Measurements from ENCODE around the gene SERTAD2. TPM values are rescaled to one million over a fixed set of nuclear protein-coding genes. Genes with fewer than 3 reads are reported as not detected.
A peak's percentile ranks its signal among the peaks of the same experiment; 100 is the strongest.

Gene SERTAD2
- total RNA-seq, 1 experiment from 2014 or later = 3.5 TPM

DNA sequence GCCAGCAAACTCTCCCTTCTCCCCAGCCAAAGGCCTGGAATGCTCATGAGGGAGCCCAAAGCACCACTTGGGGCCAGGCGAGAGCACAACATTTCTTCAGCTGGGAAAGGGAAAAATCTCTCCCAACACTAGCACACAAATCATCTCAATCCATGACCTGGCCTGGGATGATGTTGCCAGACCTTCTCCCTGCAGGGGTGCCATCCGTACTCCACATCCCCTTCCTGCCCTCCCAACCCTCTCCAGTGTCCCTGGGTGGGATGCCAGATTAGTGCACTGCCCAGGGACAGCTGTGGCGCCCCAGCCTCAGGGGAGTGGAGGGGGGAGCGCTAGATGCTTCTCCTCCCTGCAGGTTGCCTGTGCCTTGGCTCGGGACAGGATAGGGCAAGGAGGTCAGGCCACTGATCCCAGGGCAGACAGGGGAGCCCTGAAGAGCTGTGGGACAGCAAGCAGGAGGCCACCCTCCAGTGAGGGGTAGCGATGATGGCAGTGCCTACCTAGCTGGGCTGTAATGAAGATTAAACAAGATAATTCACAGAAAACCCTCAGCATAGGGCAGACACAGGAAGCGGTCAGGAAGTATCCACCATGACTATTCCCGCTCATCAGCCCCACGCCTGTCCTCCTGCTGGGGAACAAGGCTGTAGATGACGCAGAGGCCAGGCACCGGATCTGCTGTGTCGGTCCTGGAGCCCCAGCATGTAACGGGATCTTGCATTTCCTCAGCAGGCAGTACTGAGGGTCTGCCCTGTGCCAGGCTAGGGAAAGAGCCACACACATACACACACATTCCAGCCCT lies 31.1 kb downstream of the SERTAD2 start:
- in situ Hi-C loops (cut with HindIII; ENCODE audit: low pct_unique_long_range_greater_than_20kb, low sequenced_read_pairs) = no loop called here
- no peak for DNase-seq (ENCODE audit: low read depth)

DNA sequence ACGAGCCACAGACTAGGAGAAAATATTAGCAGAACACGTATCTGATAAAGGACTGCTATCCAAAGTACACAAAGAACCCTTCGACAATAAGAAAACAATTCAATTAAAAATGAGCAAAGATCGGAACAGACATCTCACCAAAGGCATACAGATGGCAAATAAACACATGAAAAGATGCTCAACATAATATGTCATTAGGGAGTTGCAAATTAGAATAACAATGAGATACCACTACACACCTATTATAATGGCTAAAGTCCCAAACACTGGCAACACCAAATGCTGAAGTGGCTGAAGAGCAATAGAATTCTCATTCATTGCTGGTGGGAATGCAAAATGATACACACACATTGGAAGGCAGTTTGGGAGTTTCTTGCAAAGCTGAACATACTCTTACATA lies 33.1 kb downstream of the SERTAD2 start:
- no peak for DNase-seq (ENCODE audit: low read depth)
- in situ Hi-C loops (cut with HindIII; ENCODE audit: low pct_unique_long_range_greater_than_20kb, low sequenced_read_pairs) = no loop called here

DNA sequence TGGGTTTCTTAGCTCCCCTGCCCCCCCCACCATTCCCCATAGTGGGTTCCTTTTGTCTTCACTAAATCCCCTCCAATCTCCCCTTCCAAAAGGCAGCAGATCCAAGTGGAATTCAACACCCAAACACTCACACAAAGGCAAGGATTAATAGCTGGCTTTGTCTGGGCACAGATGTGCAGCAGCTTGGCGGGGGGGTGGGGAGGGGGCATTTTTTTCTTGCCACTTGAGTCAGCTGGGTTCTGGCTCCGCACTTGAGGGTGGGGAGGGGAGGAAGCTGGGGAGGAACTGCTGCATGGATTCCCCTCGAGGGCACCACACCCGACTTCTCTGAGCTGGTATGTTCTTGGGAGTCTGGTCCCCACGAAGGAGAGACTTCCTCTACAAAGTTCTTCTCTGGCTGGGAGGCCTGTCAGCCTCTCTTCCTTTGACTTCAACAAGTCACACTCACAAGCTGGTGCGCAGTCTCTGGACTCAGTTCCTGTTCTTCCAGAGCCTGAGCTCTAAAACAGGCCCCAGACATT lies 36.0 kb downstream of the SERTAD2 start:
- DNase-seq (ENCODE audit: low read depth) = no peak
- in situ Hi-C loops (cut with HindIII; ENCODE audit: low pct_unique_long_range_greater_than_20kb, low sequenced_read_pairs) = no loop called here

DNA sequence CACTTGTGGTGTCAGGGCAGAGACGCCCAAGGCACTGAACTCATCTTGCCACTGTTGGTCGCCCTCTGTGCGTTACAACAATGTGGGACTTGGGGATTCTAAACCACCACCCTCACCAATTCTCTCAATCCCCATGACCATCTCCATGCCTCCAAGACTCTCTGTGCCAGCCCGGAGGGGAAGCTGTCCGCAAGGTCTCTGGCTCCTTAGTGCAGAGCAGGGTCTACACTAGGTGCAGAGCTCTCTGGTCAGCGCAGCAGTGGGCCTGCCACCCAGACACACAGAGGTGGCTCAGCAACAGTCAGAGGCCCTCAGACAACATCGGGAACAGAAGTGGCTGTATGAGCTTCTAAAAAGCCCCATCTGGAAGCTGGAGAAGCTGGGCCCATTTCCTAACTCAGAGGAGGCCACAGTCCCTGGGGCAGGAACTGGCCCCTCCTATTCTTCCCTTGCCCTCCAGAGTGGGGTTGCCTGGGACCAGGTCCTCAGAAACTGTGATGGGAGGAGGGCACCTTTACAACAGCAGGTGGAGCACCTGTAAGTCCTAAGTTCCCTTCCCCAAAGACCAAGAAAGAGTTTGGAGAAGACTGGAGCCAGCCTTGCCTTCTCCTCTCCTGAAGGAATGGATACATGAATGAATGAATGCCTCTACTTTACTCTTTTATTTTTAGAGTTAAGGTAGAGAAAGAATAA lies 37.7 kb downstream of the SERTAD2 start:
- in situ Hi-C loops (cut with HindIII; ENCODE audit: low pct_unique_long_range_greater_than_20kb, low sequenced_read_pairs) = no loop called here
- no peak for DNase-seq (ENCODE audit: low read depth)

GRCh38 chr2:64615192-64615763 lies 38.4 kb downstream of the SERTAD2 start:
- in situ Hi-C loops (cut with HindIII; ENCODE audit: low pct_unique_long_range_greater_than_20kb, low sequenced_read_pairs) = no loop called here
- DNase-seq (ENCODE audit: low read depth) = no peak

DNA sequence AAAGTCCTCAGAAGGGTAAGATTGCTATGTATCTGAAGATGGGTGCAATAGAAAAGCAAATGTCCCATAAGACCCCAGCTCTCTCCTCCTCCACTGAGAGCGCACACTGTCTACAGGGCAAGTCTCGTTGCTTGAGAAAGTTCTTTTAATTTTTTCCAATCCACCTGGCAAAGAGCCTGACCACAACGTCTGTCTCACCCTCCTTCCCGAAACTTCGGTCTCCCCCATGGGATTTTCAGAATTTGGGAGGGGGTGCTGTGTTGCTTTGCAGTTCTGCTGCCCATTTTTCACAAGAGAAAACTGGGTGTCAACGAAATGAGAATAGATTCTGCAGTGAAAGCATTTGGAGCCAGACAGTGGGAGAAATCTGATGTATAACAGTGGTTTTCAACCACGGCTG lies 40.4 kb downstream of the SERTAD2 start:
- no peak for DNase-seq (ENCODE audit: low read depth)
- in situ Hi-C loops (cut with HindIII; ENCODE audit: low pct_unique_long_range_greater_than_20kb, low sequenced_read_pairs) = no loop called here

DNA sequence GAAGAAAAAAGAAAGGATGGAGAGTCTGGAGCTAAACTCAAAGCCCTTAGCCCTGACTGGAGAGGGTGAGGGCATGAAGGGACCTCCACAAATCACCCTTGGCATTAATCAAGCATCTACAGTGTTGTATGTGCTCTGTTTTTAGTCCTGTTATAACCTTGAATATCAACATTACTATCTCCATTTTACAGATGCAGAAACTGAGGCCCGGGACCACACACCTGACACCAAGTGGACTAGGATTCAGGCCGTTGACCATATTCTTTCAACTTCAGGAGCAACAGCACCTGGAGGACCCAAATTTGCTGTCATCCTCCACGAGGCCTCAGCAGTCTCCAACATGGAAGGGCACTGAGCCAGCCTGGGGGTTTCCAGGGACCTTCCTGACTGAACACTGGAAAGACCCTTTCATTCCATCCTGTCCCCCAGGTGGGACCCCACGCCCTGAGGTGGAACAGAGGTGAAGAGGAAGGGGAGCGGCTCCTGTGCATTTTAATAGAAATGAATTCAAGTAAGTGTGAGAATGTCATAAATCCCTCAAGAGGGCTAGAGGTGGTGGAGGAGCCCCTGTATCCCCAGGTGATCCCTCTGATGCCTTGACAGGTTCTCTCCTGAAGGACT lies 41.0 kb downstream of the SERTAD2 start:
- no peak for DNase-seq (ENCODE audit: low read depth)
- in situ Hi-C loops (cut with HindIII; ENCODE audit: low pct_unique_long_range_greater_than_20kb, low sequenced_read_pairs) = no loop called here

DNA sequence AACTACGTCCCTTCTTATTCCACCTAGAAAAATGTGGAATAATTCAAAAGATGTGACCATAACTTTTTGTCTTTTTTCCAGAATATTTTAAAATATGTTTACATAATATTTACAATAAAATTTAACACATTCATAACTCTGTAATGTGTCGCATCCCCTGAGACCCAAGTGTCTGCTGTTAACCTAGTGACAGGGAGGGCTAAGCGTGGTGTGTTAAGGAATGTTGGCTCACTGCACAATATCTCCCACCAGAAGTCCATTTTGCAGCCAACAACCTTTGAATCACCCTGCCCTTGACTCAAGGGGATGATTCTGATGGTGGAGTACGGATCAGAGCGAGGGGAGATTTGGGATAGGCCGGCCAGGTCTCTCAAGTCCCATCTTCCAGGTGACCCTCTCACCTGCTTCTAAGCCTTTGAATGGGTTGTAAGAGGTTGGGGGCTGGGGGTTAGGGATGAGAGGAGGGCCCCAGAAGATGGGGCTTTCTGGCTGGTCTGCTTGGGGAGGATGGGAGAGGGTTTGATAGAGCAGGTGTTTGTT lies 43.3 kb downstream of the SERTAD2 start:
- in situ Hi-C loops (cut with HindIII; ENCODE audit: low pct_unique_long_range_greater_than_20kb, low sequenced_read_pairs) = no loop called here
- no peak for DNase-seq (ENCODE audit: low read depth)

- no peak for DNase-seq (ENCODE audit: low read depth)
- in situ Hi-C loops (cut with HindIII; ENCODE audit: low pct_unique_long_range_greater_than_20kb, low sequenced_read_pairs) = no loop called here
Observed at GRCh38 chr2:64609942-64610281, 43.8 kb downstream of the SERTAD2 start.

DNA sequence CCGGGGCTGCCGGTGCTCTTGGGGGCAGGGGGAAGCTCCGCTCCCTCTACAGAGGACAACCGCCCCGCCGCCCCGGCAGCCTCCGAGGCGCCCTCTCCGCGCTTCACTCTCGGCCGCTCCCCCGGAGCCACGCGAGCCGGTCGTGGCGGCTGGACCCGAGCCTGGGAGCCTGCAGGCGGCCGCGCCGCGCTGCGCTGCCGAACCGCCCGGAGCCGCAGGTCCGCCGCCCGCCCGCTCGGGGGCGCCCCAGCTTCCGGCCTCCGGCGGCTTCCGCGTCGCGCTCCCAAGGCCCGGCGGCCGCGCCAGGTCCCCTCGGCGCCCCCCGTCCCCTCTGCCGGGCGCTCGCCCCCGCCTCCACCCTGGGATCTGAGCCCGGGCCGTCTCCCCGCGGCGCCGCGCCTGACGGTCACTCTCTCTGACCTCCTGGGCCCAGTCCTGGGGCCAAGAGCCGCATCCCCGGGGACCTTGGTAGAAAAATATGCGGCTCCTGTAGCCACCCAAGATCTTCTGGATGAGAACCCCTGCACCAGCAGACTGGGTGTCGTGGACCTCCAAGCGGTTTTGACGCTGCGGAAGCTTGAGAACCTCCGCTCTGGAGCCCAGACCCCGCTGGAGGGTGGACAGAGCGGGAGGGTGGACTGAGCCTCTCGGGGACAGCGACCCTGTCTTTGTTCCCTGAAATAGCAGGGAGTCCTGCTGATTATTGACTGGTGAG lies 44.3 kb downstream of the SERTAD2 start:
- in situ Hi-C loops (cut with HindIII; ENCODE audit: low pct_unique_long_range_greater_than_20kb, low sequenced_read_pairs) = no loop called here
- peak; percentile 30 for DNase-seq (ENCODE audit: low read depth)

DNA sequence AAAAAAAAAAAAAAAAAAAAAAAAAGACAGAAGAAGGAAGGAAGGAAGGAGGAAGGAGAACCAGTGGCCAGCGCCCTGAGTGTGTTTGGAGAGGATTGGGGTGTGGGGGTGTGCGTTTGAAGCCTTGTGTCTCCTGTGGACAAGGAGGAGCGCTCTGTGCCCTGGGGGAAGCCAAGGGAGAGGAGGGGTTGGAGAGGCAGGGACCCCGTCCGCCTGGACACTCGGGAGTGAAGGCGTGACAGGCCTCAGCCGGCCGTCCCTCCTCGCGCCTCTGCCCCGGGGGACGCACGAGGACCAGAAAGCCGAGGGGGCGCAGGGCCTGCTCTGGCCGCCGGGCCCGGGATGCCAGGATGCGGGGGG lies 44.9 kb downstream of the SERTAD2 start:
- in situ Hi-C loops (cut with HindIII; ENCODE audit: low pct_unique_long_range_greater_than_20kb, low sequenced_read_pairs) = no loop called here
- no peak for DNase-seq (ENCODE audit: low read depth)

- in situ Hi-C loops (cut with HindIII; ENCODE audit: low pct_unique_long_range_greater_than_20kb, low sequenced_read_pairs) = no loop called here
- no peak for DNase-seq (ENCODE audit: low read depth)
Observed at GRCh38 chr2:64607381-64608304, 46.1 kb downstream of the SERTAD2 start.

- in situ Hi-C loops (cut with HindIII; ENCODE audit: low pct_unique_long_range_greater_than_20kb, low sequenced_read_pairs) = no loop called here
- peak; percentile 88 for DNase-seq (ENCODE audit: low read depth)
Observed at GRCh38 chr2:64606479-64607363, 47.0 kb downstream of the SERTAD2 start.

- no peak for DNase-seq (ENCODE audit: low read depth)
- in situ Hi-C loops (cut with HindIII; ENCODE audit: low pct_unique_long_range_greater_than_20kb, low sequenced_read_pairs) = no loop called here
Observed at GRCh38 chr2:64605991-64606478, 47.7 kb downstream of the SERTAD2 start.

GRCh38 chr2:64605026-64605471 lies 48.7 kb downstream of the SERTAD2 start:
- DNase-seq (ENCODE audit: low read depth) = no peak
- in situ Hi-C loops (cut with HindIII; ENCODE audit: low pct_unique_long_range_greater_than_20kb, low sequenced_read_pairs) = no loop called here

DNA sequence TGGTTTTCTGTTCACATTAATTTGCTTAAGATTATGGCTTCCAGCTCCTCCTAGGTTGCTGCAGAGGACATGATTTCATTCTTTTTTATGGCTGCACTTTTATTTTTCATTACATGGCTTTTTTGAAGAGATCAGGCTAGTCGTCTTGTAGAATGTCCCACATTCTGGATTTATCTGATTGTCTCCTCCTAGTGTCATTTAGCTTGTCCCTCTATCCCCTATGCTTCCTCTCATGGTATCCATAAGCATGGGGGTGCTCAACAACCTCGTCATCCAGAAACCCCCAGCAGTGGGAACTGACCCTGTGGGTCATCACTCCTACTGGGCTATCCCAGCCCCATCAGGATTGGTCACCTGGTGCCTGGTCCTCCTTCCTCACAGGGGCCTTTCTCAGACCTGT lies 49.6 kb downstream of the SERTAD2 start:
- DNase-seq (ENCODE audit: low read depth) = no peak
- in situ Hi-C loops (cut with HindIII; ENCODE audit: low pct_unique_long_range_greater_than_20kb, low sequenced_read_pairs) = no loop called here
